NOMO-1 treated with dmso at 0.1 percent for 144 hours (cell line): ENCODE measurements around the gene PDZD8.

ENCODE experiments used
- DNase-seq: peaks from one replicate; lab custom pipeline; 2025; ENCODE audit not compliant: unreplicated experiment; lab: John Stamatoyannopoulos, UW

PDZD8 gene

GRCh38 chr10:117391436-117392205, 16.4 kb upstream of the PDZD8 start:
- DNase-seq, result no peak

GRCh38 chr10:117390420-117390819, 15.2 kb upstream of the PDZD8 start:
- DNase-seq, result no peak

GRCh38 chr10:117386805-117387204, 11.6 kb upstream of the PDZD8 start:
- no peak for DNase-seq

- DNase-seq, result no peak
These were observed 7.6 kb upstream of the PDZD8 start for GRCh38 chr10:117382861-117383260.

- DNase-seq, result peak; percentile 50
These were observed 507 bp downstream of the PDZD8 start for GRCh38 chr10:117374506-117375359.

GRCh38 chr10:117373823-117374505, 1.3 kb downstream of the PDZD8 start:
- peak; percentile 14 for DNase-seq

GRCh38 chr10:117370205-117370604, 5.0 kb downstream of the PDZD8 start:
- no peak for DNase-seq

- DNase-seq, result no peak
These were observed 7.5 kb downstream of the PDZD8 start for GRCh38 chr10:117367718-117368117.

- no peak for DNase-seq
These were observed 8.5 kb downstream of the PDZD8 start for GRCh38 chr10:117366741-117367140.

GRCh38 chr10:117365612-117366011, 9.6 kb downstream of the PDZD8 start:
- no peak for DNase-seq

GRCh38 chr10:117364110-117364960, 10.9 kb downstream of the PDZD8 start:
- no peak for DNase-seq

- DNase-seq, result no peak
These were observed 12.2 kb downstream of the PDZD8 start for GRCh38 chr10:117363028-117363427.

- no peak for DNase-seq
These were observed 12.9 kb downstream of the PDZD8 start for GRCh38 chr10:117362313-117362712.

- DNase-seq, result no peak
These were observed 14.1 kb downstream of the PDZD8 start for GRCh38 chr10:117360994-117361667.

GRCh38 chr10:117360016-117360415, 15.2 kb downstream of the PDZD8 start:
- no peak for DNase-seq

GRCh38 chr10:117355072-117355471, 20.2 kb downstream of the PDZD8 start:
- DNase-seq, result no peak

GRCh38 chr10:117353684-117354083, 21.6 kb downstream of the PDZD8 start:
- DNase-seq, result no peak

- DNase-seq, result no peak
These were observed 22.5 kb downstream of the PDZD8 start for GRCh38 chr10:117352724-117353123.

GRCh38 chr10:117351996-117352395, 23.2 kb downstream of the PDZD8 start:
- DNase-seq, result no peak

GRCh38 chr10:117351558-117351957, 23.7 kb downstream of the PDZD8 start:
- DNase-seq, result no peak
